Hepatocyte (in vitro differentiated cells): ENCODE results near the gene BIK. TPM values are rescaled to one million over a fixed set of nuclear protein-coding genes. Genes with fewer than 3 reads are reported as not detected.

Experiments used
- DNase-seq: peaks from one replicate; pipeline ENCODE4 v3.0.0-alpha.2; 2016; ENCODE audit warnings: low spot score
- H2AFZ ChIP-seq: fragments of 200-600 bp; sonication (generic); 2 replicates; pipeline ENCODE4 v1.6.0; 2016; ENCODE audit warnings: antibody characterized with exemption, mild to moderate bottlenecking
- H3K27ac ChIP-seq: fragments of 200-600 bp; sonication (generic); 2 replicates; pipeline ENCODE4 v1.5.1; 2016; ENCODE audit warnings: mild to moderate bottlenecking
- H3K27me3 ChIP-seq: fragments of 200-600 bp; sonication (generic); 2 replicates; pipeline ENCODE4 v1.6.1; 2016
- H3K36me3 ChIP-seq: fragments of 200-600 bp; sonication (generic); replicated peaks from 2 replicates; pipeline ENCODE4 v1.5.1; 2016; ENCODE audit warnings: low read depth; ENCODE audit not compliant: insufficient read depth
- H3K4me1 ChIP-seq: fragments of 200-600 bp; sonication (generic); 2 replicates; pipeline ENCODE4 v1.5.1; 2016; ENCODE audit warnings: mild to moderate bottlenecking, moderate library complexity; ENCODE audit not compliant: insufficient read depth
- H3K4me2 ChIP-seq: fragments of 200-600 bp; sonication (generic); 2 replicates; pipeline ENCODE4 v1.6.0; 2016
- H3K4me3 ChIP-seq: fragments of 200-600 bp; sonication (generic); 2 replicates; pipeline ENCODE4 v1.5.1; 2016; ENCODE audit warnings: mild to moderate bottlenecking
- H3K79me2 ChIP-seq: fragments of 200-600 bp; sonication (generic); 2 replicates; pipeline ENCODE4 v1.6.0; 2017; ENCODE audit warnings: mild to moderate bottlenecking
- H3K9me2 ChIP-seq: fragments of 200-600 bp; sonication (generic); replicated peaks from 2 replicates; pipeline ENCODE4 v1.6.0; 2017; ENCODE audit warnings: mild to moderate bottlenecking; ENCODE audit not compliant: insufficient read depth
- H3K9me3 ChIP-seq: fragments of 200-600 bp; sonication (generic); 2 replicates; pipeline ENCODE4 v1.5.1; 2016; ENCODE audit warnings: low read depth, mild to moderate bottlenecking
- H4K20me1 ChIP-seq: fragments of 200-600 bp; sonication (generic); 2 replicates; pipeline ENCODE4 v1.6.0; 2016; ENCODE audit warnings: mild to moderate bottlenecking; ENCODE audit not compliant: insufficient read depth, poor library complexity, severe bottlenecking
- EZH2 ChIP-seq: fragments of 200-600 bp; sonication (generic); IDR thresholded peaks from 2 replicates; pipeline ENCODE4 v1.6.1; 2016; ENCODE audit warnings: antibody characterized with exemption, mild to moderate bottlenecking, borderline replicate concordance
- EZH2phosphoT487 ChIP-seq: fragments of 200-600 bp; sonication (generic); IDR thresholded peaks from one replicate; pipeline ENCODE4 v1.6.1; 2018; ENCODE audit warnings: antibody characterized with exemption, mild to moderate bottlenecking, low read depth, moderate library complexity; ENCODE audit not compliant: unreplicated experiment, severe bottlenecking
- WGBS: methylation state at CpG from one replicate; pipeline ENCODE4 v1.1.6; 2016; ENCODE audit warnings: low lambda C conversion rate; ENCODE audit errors: missing lambda C conversion rate; 5-methylcytosine and 5-hydroxymethylcytosine counted together
- polyA plus RNA-seq: library from polyadenylated mRNA; unstranded; fragments of >200 nt; fragmentation: Nextera tagmentation; extraction: Ambion mirVana; gene quantifications from 2 replicates; pipeline ENCODE4 v1.2.1, GENCODE V29; 2016
- total RNA-seq: library from RNA; depleted of rRNA; stranded (reverse); fragments of >200 nt; gene quantifications from 2 replicates; pipeline ENCODE4 v1.2.3, GENCODE V29; 2014
- TF ChIP-seq, protein P1 (sequence below): fragments of 200-600 bp; sonication (generic); IDR thresholded peaks from 2 replicates; pipeline ENCODE4 v1.5.1; 2016; ENCODE audit warnings: antibody characterized with exemption, mild to moderate bottlenecking; ENCODE audit not compliant: poor library complexity

BIK gene
- total and polyA plus RNA-seq, 2 experiments from 2014 or later: 10.6 to 15.5 TPM

DNA sequence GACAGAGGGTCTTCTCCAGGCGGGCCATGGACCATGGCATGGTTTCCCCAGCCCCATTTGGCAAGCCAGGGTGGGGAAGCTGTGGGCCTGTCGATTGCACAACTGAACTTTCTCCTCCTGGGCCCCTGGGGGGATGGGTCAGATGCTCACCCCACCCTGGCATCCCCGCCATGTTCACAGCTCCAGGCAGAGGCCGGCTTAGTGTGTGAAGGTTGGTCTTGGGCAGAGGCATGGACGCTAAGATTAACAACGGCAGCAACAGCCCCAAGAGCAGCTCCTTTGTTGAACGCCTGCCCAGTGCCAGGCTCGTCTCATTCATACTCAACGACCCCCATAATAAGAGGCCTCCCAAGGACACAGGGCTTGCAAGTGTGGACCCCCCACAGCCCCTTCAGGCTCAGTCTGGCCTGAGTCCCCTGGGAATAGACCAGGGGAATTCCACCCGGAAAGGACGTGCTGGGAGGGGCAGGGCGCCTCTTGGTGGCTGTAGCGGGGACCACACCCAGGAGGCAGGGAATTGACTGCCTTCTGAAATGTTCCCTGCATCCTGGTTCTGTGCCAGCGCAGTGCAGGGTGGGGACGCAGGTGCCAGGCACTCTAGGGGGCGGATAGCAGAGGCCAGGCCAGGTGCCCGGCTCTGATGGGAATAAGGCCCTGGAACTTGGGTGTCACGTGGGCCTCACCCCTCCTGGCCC, 49.1 kb downstream of the BIK start:
- no peaks in the 10 kb centered on the region for H3K9me3 ChIP-seq
- 80% methylated on average over 17 of the region's 18 CpGs for WGBS
- H3K4me1 ChIP-seq: no peaks in the 10 kb centered on the region
- H3K4me2 ChIP-seq: no peak overlapping the region
- no peaks in the 10 kb centered on the region for H3K36me3 ChIP-seq
- no peaks in the 10 kb centered on the region for H3K9me2 ChIP-seq
- no peak overlapping the region for H3K27ac ChIP-seq
- no peak for DNase-seq
- TF ChIP-seq, protein P1, sequence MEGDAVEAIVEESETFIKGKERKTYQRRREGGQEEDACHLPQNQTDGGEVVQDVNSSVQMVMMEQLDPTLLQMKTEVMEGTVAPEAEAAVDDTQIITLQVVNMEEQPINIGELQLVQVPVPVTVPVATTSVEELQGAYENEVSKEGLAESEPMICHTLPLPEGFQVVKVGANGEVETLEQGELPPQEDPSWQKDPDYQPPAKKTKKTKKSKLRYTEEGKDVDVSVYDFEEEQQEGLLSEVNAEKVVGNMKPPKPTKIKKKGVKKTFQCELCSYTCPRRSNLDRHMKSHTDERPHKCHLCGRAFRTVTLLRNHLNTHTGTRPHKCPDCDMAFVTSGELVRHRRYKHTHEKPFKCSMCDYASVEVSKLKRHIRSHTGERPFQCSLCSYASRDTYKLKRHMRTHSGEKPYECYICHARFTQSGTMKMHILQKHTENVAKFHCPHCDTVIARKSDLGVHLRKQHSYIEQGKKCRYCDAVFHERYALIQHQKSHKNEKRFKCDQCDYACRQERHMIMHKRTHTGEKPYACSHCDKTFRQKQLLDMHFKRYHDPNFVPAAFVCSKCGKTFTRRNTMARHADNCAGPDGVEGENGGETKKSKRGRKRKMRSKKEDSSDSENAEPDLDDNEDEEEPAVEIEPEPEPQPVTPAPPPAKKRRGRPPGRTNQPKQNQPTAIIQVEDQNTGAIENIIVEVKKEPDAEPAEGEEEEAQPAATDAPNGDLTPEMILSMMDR: no peak
- no peak for TF ChIP-seq EZH2phosphoT487
- TF ChIP-seq EZH2: no peak
- no peaks in the 10 kb centered on the region for H4K20me1 ChIP-seq
- H3K27me3 ChIP-seq: no peaks in the 10 kb centered on the region
- no peaks in the 10 kb centered on the region for H3K79me2 ChIP-seq
- no peak overlapping the region for H3K4me3 ChIP-seq
- no peak overlapping the region for H2AFZ ChIP-seq

DNA sequence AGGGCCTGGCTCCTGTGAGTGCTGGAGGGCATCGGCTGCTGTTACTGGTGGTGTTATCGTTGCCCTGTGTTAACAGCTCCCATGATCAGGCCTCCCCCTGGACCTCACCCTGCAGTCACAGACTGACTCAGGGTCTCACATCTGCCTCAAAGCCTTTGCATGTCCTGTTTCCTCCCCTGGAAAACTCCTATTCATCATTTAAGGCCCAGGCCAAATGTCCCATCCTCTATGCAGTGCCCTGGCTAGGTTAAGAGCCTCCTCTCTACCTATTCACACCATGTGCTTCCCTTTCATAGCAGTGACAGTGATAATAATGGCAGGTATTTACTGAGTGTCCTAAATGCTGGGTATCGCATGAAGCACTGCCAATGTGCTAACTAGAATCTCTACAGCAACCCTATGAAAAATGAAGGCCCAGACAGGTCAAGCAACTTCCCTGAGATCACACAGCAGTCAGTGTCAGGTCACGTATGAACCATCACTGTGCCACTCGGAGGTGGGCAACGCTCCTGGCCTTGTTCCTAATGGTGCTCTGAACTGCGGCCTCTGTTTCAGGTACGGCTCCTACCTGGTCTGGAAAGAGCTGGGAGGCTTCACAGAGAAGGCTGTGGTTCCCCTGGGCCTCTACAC, 50.1 kb downstream of the BIK start:
- no peak overlapping the region for H3K27ac ChIP-seq
- H3K79me2 ChIP-seq: no peaks in the 10 kb centered on the region

DNA sequence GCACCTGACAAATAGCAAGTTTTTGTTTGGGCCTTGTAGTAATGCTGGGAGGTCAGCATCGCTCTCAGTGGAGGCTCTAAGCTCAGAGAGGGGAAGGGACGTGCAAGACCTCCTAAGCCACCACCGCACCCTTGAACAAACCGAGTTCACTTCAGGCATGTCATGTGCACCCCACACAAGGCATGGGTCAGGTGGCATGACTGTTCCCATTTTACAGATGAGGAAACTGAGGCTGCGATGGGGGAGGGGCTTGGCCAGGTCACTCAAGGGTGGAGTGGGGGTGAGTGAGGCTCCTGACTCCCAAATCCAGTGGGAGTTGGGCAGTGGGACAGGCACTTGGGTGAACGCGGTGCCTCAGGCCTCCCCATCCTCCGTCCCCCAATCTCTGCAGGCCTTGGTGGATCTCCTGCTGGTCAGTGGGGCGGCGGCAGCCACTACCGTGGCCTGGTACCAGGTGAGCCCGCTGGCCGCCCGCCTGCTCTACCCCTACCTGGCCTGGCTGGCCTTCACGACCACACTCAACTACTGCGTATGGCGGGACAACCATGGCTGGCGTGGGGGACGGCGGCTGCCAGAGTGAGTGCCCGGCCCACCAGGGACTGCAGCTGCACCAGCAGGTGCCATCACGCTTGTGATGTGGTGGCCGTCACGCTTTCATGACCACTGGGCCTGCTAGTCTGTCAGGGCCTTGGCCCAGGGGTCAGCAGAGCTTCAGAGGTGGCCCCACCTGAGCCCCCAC, 52.0 kb downstream of the BIK start:
- Histone ChIP-seq H3K4me2 (no peak overlapping the region), H3K9me3 (no peaks in the 10 kb centered on the region), H3K4me3 (no peak overlapping the region), H3K27ac (no peak overlapping the region), H3K36me3 (no peaks in the 10 kb centered on the region), H2AFZ (no peak overlapping the region), H3K79me2 (no peaks in the 10 kb centered on the region), H4K20me1 (no peaks in the 10 kb centered on the region), H3K27me3 (no peaks in the 10 kb centered on the region), H3K9me2 (no peaks in the 10 kb centered on the region), H3K4me1 (no peaks in the 10 kb centered on the region)
- 95% methylated on average over 20 of the region's 24 CpGs for WGBS
- TF ChIP-seq, protein P1: no peak
- no peak for TF ChIP-seq EZH2phosphoT487
- no peak for TF ChIP-seq EZH2
- no peak for DNase-seq

More for the DNA sequence above, 50.1 kb downstream of the BIK start:
- TF ChIP-seq, protein P1: no peak
- TF ChIP-seq EZH2phosphoT487 (no peak), EZH2 (no peak)
- no peaks in the 10 kb centered on the region for H3K36me3 ChIP-seq
- 96% methylated on average over 8 of the region's 8 CpGs for WGBS
- no peaks in the 10 kb centered on the region for H3K27me3 ChIP-seq
- H3K4me2 ChIP-seq: no peak overlapping the region
- H3K4me1 ChIP-seq: no peaks in the 10 kb centered on the region
- DNase-seq: no peak
- no peak overlapping the region for H2AFZ ChIP-seq
- H3K4me3 ChIP-seq: no peak overlapping the region
- H3K9me2 ChIP-seq: no peaks in the 10 kb centered on the region
- no peaks in the 10 kb centered on the region for H3K9me3 ChIP-seq
- H4K20me1 ChIP-seq: no peaks in the 10 kb centered on the region
